ENCODE data around the gene CALY.

The CALY gene

DNA sequence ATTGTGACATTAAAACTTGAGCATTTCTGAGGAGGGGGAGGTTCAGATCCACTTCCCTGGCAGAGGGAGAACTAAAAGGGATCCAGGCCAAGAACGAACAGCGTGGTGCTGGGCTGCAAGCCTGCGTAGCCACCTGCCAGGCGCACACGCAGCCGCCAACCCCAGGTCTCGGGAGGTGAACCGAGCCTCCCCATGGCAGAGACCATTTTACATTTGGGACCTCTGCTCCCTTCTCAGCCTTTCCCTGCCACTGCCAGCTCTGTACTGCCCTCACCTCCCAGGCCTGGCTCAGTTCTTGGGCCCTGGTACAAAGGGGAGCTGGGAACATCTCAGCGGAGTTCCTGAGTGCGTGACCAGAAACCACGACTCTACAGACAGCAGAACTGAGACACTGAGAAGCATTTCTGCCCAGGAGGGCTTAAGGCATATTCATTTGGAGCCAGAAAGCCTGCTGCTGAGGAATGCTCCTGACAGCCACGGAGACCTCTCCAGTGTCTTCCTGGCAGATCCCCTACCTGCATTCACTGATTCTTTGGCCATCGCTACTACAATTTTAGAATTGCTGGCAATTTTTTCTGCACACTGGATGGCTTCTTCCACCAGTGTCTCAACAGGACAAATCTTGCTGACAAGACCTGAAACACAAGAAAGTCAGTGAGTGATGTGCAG, 28.9 kb upstream of the CALY start:
- no peak for DNase-seq

DNA sequence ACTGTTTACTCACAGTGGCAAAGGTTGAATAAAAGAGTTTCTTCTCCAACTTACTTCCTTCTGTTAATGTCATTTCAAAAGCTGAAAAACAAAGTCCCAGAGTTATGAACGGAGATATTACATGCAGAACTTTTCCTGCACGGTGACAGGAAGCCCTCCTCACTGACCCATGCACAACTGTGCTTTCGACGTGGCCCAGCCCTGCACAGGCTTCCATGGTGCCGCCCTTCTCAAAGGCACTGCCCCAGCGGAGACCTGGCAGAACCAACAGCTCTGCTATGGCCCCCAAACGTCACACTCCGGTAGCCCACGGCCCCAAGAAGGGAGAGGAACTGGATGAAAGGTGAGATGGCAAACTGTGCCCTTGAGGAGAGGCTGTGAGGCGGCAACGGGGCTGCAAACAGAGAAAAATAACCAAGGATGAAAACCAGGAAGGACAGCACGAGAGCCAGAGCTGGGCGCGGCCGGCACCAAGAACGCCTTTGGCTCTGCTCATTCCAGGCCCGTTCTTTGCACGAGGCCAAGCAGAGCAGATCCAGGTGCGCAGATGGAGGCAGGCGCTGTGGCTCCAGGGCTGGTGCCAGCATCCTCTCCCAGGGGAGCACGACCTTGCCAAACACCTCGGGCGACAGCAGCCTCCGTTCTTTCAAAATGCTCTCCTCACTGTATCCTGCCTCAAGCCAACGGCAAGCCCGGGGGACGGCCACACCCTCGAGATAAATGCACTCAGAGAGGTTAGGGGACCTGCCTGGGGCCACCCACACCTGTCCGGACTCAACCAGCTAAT, 28.1 kb upstream of the CALY start:
- DNase-seq = no peak

DNA sequence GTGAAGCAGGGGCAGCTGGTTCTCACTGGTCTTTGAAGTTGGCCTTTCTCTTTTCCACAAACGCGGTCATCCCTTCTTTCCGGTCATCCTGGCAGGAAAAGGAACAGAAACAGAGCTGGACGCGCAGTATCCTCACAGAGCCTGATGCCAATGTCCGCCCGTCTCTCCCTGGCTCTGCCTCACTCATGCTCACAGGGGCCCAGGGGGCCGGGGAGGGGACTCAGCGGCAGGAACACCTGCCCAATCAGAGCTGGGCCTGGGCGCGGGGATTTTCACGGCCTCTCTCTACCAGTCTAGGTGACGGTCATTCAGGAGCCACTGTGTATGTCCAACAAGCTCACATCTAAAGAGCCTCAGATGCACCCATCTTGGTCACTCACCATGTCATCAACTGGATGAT, 26.1 kb upstream of the CALY start:
- DNase-seq = no peak

DNA sequence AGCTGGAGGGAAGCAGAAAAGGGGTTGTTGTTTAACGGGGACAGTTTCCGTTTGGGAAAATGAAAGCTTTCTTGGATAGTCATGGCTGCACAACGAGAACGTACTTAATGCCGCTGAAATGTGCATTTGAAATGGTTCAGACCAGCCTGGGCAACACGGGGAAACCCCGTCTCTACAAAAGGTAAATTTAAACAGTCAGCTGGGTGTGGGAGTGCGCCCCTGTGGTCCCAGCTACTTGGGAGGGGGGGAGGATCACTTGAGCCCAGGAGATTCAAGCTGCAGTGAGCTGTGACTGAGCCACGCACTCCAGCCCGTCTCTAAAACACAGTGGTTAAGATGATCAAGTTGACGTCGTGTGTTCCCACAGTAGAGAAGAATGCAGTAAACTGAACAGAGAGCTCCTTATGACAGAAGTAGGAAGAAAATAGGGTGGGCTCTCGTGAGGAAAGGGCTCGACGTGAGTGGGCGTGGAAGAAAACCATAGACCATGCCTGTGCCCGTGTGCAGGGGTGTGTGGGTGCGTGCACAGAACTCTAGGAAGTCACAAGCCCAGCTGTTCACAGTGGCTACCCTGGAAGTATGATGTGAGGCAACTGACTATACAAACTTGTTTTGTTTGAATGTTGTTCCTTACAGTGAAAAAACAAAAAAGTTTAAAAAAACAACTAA, 25.2 kb upstream of the CALY start:
- no peak for DNase-seq

DNA sequence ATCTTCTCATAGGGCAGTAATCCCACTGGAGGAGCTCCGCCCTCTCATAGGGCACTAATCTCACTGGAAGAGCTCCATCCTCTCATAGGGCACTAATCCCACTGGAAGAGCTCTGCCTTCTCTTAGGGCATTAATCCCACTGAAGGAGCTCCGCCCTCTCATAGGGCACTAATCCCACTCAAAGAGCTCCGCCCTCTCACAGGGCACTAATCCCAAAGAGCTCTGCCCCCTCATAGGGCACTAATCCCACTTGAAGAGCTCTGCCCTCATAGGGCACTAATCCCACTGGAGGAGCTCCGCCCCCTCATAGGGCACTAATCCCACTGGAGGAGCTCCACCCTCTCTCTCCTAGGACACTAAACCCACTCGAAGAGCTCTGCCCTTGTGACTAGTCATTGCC, 24.5 kb upstream of the CALY start:
- DNase-seq = no peak

DNA sequence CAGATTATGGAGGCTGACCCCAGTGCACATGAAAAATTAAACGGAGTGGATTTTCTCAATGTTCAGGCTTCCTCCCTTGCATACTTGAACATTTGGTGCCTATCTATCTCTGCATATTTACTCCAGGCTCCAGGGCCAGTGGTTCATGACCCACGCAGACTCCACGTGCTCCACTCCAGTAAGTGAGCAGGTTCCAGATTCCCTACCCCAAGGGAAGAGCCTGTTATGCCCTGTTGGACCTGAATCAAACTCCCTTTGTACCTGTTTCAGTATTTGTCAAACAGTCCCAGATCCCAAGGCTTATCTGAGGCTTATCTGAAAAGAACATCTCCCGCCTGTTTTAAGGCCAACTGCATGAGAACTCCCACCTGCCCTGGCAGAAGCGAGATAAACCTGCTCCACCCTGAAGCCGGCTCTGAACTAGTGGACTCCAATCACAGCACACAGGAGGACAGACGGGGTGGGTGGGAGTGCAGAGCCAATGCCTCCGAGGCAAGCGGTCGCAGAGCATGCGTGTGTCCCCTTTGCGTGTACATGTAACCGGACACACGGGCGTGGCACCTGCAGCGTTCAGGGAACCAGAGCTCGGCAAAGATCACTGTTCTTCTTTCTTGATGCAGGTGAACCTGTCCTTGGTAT, 23.4 kb upstream of the CALY start:
- no peak for DNase-seq

DNA sequence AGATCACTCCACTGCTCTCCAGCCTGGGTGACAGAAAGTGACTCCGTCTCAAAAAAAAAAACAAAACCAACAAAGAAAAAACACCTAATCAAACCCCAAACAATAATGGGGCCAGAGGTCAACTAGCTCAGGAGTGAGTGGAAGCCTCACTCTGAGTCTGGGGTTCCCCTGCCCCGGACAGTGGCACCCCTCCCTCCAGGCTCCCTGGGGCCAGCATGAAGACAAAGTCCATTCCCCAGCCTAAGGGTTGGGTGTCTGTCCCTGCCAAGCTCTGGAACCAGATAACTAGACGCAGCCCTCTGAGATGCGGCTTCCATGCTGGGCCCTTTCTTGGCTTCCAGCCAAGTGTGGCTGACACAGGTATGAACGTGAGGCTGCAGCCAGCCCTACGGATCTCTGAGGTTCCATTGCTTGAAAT, 22.9 kb upstream of the CALY start:
- no peak for DNase-seq

DNA sequence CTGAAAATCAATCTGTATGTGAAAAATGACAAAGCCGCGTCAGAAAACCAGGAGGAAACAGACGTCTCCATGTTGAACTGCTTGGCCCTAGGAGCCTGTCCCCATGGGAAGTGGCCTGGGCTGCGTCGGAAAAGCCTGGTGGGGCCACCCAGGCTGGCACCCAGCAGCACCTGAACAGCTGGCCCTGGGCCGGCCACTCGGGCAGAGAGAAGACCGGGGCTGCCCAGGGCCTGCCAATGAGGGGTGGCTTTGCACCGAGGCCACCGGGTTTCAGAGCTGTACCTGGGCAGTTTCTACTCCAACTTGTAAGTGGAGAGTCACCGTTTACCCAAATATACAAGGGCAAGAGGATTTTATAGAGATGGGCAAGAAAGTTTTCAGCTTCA, 22.2 kb upstream of the CALY start:
- no peak for DNase-seq

DNA sequence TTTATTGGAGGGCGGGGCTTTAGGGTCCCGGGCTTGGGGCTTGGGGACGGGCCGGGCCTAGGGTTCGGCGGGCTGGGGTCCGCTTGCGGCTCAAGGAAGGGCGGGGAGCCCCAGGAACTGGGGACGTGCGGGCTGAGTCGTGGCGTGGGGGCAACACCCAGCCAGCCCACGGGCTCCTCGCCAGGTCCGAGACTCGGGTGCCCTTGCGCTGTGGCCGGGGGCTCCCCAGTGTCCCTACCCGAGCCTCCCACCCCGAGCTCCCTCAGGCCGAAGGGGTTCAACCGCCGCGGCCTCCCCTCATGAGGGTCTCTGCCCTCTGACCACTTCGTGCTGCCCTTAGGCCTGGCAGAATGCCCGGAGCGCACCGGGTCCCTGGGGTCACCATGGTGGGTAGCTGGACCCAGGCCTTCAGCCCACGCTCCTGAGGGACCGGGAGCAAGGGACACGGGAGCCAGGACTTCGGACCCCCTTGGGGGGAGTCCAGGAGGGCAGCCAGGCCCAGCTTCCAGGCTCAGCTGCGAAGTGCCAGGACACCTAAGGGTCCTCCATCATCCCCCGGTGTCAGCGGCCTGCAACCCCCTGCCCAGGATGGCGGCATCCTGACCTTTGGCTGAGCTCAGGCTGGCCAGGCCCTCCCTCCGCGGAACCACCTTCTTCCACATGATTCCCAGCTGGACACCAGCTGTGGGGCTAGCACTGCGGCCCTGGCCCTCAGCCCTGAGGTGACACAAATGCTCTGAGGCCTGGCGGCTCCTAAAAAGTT, 21.6 kb upstream of the CALY start:
- DNase-seq = no peak

DNA sequence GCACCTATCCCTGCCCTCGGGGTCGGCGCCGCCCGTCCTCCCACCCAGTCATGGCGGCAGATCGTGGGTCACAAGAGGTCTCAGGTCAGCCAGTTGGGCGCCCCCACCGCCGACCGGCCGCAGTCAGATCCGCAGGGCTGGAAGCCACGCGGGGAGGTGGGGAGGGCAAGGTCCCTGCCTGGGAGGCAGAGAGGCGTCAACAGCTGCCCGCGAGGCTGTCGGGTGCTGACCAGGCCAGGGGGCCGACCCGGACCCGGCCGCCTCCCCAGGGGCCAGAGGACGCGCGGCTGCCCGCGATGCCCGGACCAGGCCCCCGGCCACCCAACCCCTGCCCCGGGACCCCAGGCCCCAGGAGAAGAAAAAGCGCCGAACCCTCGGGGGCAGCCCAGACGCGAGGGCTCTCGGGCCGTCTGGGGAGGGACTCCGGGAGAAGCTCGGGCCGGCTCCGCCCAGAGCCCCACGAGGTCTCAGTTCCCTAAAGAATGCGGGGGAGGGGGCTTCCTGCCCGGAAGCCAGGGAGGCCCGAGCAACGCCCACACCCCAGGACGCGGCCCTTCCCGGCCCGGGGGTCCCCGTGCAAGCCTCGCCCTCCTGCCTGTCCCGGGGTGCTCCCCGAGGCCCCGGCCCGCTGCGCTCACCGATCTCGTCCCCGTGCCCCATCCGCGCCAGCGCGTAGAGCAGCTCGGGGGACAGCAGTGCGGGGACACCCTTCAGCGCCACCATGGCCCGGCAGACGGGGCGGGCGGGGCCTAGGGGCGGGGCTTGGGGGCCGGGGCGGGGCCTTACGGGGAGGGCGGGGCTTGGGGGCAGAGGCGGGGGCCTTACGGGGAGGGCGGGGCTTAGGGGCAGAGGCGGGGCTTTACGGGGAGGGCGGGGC, 20.8 kb upstream of the CALY start, which contains the start of gene FUOM:
FUOM (minus strand) TSS at position 735 of the 877 bp plus-strand sequence; CDS start at position 723, 12 bp downstream.
- peak; percentile 30 for DNase-seq

DNA sequence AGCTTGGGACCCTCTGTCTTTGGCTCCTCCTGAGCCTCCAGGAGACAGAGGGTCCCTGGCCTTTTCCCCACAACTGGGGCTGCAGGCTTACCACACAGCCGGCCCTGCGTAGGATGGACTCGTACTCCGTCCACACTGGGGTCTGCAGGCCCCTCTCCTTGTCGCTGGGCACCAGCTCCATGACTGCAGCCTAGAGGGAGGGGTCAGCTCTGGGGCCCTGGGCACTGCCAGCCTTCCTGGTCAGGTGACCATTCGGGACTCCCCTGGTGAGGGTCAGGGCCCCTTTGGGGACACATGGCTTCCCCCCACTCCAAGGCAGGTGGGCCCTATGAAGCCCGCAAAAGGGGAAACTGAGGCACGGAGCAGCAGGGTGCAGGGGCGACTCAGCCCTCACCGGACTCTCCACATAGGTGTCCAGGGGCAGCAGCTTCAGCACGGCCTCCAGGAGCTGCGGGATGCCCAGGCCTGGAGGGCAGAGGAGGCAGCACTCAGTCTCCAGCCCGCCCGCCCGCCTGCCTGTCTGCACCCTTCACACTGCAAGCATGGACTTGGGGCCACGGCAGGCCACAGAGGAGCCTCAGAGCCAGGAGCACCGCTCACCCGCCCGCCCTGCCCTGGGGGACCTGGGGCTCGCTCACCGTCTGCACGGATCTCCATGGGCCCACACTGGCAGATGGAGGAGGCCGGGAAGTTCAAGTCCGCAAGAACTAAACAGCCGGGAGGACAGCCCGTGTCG, 20.0 kb upstream of the CALY start:
- no peak for DNase-seq

DNA sequence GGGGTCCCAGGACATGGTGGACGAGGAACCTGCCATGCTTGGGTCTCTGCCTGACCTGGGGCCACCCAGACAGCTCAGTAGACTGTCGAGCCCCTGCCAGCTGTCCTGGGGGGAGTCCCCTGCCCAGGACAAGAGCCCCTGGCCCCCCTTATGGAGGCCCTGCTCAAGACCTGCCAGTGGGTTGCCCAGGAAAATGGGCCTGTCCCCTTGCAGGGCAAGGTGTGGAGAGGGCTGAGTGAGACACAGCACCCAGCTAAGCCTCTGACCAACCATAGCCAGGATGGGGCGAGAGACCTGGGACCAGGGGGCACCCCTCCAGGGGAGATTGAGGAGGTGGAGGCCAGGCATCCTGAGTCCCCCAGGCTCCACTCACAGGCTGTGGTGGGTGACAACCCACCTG, 19.3 kb upstream of the CALY start:
- no peak for DNase-seq

DNA sequence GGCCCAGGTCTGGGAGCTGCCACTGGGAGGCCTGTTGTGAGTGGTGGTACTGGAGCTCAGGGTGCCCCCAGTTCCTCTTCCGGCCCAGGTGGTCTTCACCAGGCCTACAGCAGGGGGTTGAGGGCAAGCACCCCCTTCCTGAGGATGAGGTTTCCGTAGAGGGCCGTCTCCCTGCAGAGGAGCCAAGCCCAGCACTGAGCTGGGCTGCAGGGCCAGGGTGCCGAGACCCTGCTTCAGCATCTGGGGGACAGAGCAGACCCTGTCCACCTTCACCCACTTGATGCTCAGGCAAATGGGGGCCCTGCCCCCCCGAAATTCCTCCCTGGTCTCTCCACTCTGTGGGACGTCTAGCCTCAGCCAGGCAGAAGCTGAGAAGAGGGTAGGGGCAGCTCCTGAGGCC, 18.6 kb upstream of the CALY start:
- DNase-seq = no peak

DNA sequence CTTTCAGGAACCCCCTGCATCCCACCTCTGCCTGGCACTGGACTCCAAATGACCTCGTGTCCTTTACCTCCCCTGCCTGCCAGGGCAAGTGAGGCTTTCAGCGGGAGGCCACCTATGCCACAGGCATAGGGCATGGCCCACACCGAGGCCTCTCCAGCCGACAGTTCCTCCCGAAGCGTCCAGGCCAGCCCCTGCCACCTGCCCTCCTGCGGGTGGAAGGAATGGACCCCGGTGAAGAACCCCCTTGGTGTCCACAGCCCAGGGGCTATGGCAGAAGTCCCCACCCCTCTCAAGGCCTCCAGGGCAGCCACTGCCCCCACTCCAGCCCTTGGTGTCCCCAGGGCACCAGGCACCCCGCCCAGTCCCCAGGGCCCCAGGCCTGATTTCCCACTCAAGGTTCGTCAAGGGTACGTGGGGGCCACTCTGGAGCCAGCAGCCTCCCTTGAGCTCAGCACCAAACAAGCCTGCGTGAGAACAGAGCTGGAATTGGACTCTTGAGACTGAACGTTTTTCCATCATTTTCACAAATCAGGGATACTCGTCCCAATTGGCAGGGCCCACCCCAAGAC, 18.1 kb upstream of the CALY start:
- DNase-seq = no peak

DNA sequence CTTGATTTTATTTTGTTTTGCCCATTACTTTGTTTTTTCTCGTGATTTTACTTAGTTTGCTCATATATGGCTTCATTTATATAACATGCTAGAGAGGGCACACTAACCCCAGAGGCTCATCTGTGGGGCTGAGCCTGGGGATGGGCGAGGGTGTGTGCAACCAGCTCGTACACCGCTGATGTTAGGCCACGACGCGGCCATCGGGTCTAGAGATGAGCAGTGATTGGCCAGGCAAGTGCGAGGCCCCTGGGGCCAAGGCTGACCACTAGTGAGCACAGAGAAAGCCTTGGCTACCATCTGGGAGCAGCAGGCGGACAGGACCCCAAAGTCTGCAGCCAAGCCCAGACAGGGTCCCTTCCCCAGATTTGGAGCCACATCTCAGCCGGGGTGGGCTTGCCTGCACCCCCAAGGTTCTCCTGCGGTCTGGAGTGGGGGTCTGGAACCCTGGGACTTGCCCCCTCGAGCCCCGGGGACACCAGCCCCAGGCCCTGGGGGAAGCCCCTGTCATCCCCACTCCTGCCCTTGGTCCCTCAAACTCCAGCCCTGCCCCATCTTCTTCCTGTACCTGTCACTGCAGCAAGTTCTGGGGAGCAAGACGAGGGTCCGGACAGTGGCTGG, 17.4 kb upstream of the CALY start:
- no peak for DNase-seq

DNA sequence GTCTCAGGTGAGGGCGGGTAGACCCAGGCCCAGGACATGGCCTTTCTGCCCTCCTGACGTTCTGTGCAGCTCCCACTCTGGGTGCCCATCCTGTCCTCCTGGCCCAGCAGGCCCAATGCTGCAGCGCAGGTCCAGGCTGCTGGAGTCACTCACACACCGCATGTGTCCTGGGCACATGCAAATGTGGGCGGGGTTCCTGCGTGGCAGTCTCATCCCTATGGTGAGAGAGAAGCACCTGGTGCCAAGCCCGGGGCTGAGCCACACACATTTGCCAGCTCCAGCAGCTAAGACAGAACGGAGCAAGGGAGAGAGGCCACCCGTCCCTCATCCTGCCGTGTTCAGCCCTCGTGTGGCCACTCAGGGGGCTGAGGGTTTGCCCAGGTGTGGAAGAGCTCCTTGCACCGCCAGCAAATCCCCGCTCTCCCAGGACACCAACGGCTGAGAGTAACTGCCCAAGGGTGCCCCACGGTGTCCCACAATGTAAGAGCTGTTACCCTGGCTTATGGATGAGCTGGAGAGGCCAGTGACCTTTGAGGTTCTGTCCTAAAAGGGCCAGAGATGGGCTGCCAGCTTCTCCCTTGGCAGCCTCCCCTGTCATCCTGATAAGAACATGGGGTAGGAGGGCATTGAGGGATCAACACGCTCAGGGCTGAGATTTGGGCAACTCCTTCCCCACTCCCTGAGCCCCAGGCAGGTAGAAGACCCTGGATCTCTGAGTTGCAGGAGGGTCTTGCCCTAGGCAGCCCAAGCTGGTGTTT, 16.7 kb upstream of the CALY start:
- no peak for DNase-seq

DNA sequence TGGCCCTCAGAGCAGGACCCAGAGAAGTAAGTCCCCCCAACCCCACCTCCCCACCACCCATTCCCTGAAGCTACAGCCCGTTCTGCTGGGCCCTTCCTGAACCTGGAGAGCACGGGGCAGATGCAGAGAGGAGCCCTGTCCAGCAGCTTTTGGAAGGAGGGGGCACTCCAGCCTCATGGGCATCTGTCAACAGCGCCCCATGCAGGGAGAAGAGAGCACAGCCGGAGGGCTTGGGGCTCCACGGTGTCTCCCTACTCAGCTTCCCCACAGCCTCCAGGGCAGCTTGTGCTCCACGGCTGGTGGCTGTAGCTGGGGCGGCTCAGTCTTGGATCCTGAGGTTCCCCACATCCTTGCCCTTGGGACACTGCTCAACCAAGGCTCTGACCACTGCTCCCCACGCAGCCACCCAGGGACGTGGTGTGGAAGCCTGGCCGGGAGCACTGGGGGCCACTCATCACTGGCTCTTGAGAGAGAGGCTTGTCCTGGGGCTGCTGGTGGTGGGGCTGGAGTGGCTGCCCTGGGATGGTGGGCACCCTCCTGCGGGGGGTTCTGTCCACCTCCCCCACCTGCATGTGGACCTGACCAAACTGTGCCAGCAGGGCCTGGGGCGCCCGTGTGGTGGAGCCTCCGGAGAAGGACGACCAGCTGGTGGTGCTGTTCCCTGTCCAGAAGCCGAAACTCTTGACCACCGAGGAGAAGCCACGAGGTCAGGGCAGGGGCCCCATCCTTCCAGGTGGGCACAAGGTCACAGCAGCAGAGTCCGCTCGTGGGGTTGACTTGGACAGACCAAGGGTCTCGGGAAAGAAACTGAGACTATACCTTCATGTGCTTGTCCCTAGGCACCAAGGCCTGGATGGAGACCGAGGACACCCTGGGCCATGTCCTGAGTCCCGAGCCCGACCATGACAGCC, 15.0 kb upstream of the CALY start:
- DNase-seq = no peak

DNA sequence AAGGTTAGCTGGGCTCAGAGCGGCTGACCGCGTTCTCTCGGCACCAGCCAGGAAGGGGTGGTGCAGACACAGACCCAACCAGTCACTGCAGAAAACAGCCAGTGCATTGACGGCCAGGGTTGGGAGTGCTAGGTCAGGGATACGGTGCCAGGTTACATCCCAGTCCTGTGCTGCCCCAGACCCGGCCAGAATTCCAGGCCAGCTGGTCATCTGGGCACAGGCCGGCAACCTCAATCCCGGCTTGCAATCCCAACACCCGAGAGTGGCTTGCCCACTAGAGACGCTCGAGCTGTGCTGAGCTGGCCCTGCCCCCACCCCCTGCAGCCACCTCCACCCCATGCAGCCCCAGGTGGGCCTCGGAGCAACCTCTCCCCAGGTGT, 14.2 kb upstream of the CALY start:
- no peak for DNase-seq

Measured in KG1 (cell line).